Mucosa of rectum (tissue), 2 donors: ENCODE results near the gene PRKCA.

Source experiments
- H3K27ac ChIP-seq, 2 donors: one replicate each; pipeline ENCODE4 v1.7.0; 2013; ENCODE audit warnings: inconsistent platforms in 2 of 2, low read depth in 2 of 2, low read length in 2 of 2
- H3K27me3 ChIP-seq, 2 donors: one replicate each; pipeline ENCODE4 v1.7.0; 2013; ENCODE audit warnings: low read length in 2 of 2; ENCODE audit not compliant: control insufficient read depth in 2 of 2, insufficient read depth in 2 of 2
- H3K36me3 ChIP-seq, 2 donors: one replicate each; pipeline ENCODE4 v1.7.0; 2013; ENCODE audit warnings: low read length in 2 of 2; ENCODE audit not compliant: control insufficient read depth in 2 of 2, insufficient read depth in 2 of 2
- H3K4me1 ChIP-seq, 2 donors: one replicate each; pipeline ENCODE4 v1.7.0; 2013; ENCODE audit warnings: low read length in 2 of 2, mild to moderate bottlenecking in 1 of 2; ENCODE audit not compliant: control insufficient read depth in 2 of 2, insufficient read depth in 2 of 2
- H3K4me3 ChIP-seq, 2 donors: one replicate each; pipeline ENCODE4 v1.7.0; 2013; ENCODE audit warnings: low read length in 2 of 2
- H3K9ac ChIP-seq, 2 donors: one replicate each; pipeline ENCODE4 v1.7.0; 2013; ENCODE audit warnings: low read length in 2 of 2, low read depth in 1 of 2, mild to moderate bottlenecking in 1 of 2
- H3K9me3 ChIP-seq, 2 donors: one replicate each; pipeline ENCODE4 v1.7.0; 2013; ENCODE audit warnings: low read length in 2 of 2; ENCODE audit not compliant: control insufficient read depth in 2 of 2
- donor health status: healthy.
- donor health status: Normal muscosa, but diverticular disease.

PRKCA gene

GRCh38 chr17:66583112-66583748 lies 280.8 kb downstream of the PRKCA start:
- H3K27ac ChIP-seq, result no peak overlapping the region
- no peaks in the 10 kb centered on the region for H3K9me3 ChIP-seq
- no peaks in the 10 kb centered on the region for H3K4me1 ChIP-seq

GRCh38 chr17:66584927-66585326 lies 282.5 kb downstream of the PRKCA start:
- Histone ChIP-seq H3K36me3 (no peaks in the 10 kb centered on the region), H3K4me3 (no peak overlapping the region), H3K27ac (no peak overlapping the region), H3K4me1 (no peaks in the 10 kb centered on the region), H3K9me3 (no peaks in the 10 kb centered on the region), H3K27me3 (no peaks in the 10 kb centered on the region), H3K9ac (no peak overlapping the region)

More at GRCh38 chr17:66583112-66583748, 280.8 kb downstream of the PRKCA start:
- H3K36me3 ChIP-seq, result no peaks in the 10 kb centered on the region
- H3K27me3 ChIP-seq, result no peaks in the 10 kb centered on the region
- H3K9ac ChIP-seq, result no peak overlapping the region
- no peak overlapping the region for H3K4me3 ChIP-seq

GRCh38 chr17:66585472-66585871 lies 283.1 kb downstream of the PRKCA start:
- no peak overlapping the region for H3K27ac ChIP-seq
- no peaks in the 10 kb centered on the region for H3K9me3 ChIP-seq
- H3K27me3 ChIP-seq, result no peaks in the 10 kb centered on the region
- no peaks in the 10 kb centered on the region for H3K4me1 ChIP-seq
- H3K36me3 ChIP-seq, result no peaks in the 10 kb centered on the region
- no peak overlapping the region for H3K4me3 ChIP-seq
- H3K9ac ChIP-seq, result no peak overlapping the region

- Histone ChIP-seq H3K9ac (no peak overlapping the region), H3K27me3 (no peaks in the 10 kb centered on the region), H3K36me3 (no peaks in the 10 kb centered on the region), H3K27ac (no peak overlapping the region), H3K9me3 (no peaks in the 10 kb centered on the region), H3K4me3 (no peak overlapping the region), H3K4me1 (no peaks in the 10 kb centered on the region)
Observed at GRCh38 chr17:66589892-66590291, 287.5 kb downstream of the PRKCA start.

GRCh38 chr17:66593116-66593515 lies 290.7 kb downstream of the PRKCA start:
- Histone ChIP-seq H3K36me3 (no peaks in the 10 kb centered on the region), H3K4me1 (no peaks in the 10 kb centered on the region), H3K9me3 (no peaks in the 10 kb centered on the region), H3K4me3 (no peak overlapping the region), H3K9ac (no peak overlapping the region), H3K27me3 (no peaks in the 10 kb centered on the region), H3K27ac (no peak overlapping the region)

GRCh38 chr17:66595893-66596292 lies 293.5 kb downstream of the PRKCA start:
- Histone ChIP-seq H3K4me1 (no peaks in the 10 kb centered on the region), H3K9me3 (no peaks in the 10 kb centered on the region), H3K36me3 (no peaks in the 10 kb centered on the region), H3K27me3 (no peaks in the 10 kb centered on the region), H3K4me3 (no peak overlapping the region), H3K9ac (no peak overlapping the region), H3K27ac (no peak overlapping the region)

GRCh38 chr17:66602659-66603384 lies 300.4 kb downstream of the PRKCA start:
- no peak overlapping the region for H3K9ac ChIP-seq
- no peaks in the 10 kb centered on the region for H3K4me1 ChIP-seq
- no peaks in the 10 kb centered on the region for H3K36me3 ChIP-seq
- no peaks in the 10 kb centered on the region for H3K27me3 ChIP-seq
- H3K27ac ChIP-seq, result peak overlapping the region in 1 of 2 donors; percentile 0
- no peaks in the 10 kb centered on the region for H3K9me3 ChIP-seq
- H3K4me3 ChIP-seq, result peak overlapping the region in 1 of 2 donors; percentile 2

- H3K9ac ChIP-seq, result no peak overlapping the region
- H3K27me3 ChIP-seq, result no peaks in the 10 kb centered on the region
- no peak overlapping the region for H3K4me3 ChIP-seq
- H3K36me3 ChIP-seq, result no peaks in the 10 kb centered on the region
- H3K4me1 ChIP-seq, result no peaks in the 10 kb centered on the region
- no peak overlapping the region for H3K27ac ChIP-seq
- no peaks in the 10 kb centered on the region for H3K9me3 ChIP-seq
Observed at GRCh38 chr17:66604376-66604775, 302.0 kb downstream of the PRKCA start.

GRCh38 chr17:66605541-66605940 lies 303.1 kb downstream of the PRKCA start:
- Histone ChIP-seq H3K9me3 (no peaks in the 10 kb centered on the region), H3K36me3 (no peaks in the 10 kb centered on the region), H3K4me3 (no peak overlapping the region), H3K9ac (no peak overlapping the region), H3K27me3 (no peaks in the 10 kb centered on the region), H3K4me1 (peaks cover 0 to under 1% of the 10 kb centered on the region in 2 donors), H3K27ac (no peak overlapping the region)

GRCh38 chr17:66610361-66611133 lies 308.1 kb downstream of the PRKCA start:
- no peaks in the 10 kb centered on the region for H3K36me3 ChIP-seq
- H3K27ac ChIP-seq, result no peak overlapping the region
- H3K4me1 ChIP-seq, result peaks cover 0 to 3% of the 10 kb centered on the region in 2 donors
- no peaks in the 10 kb centered on the region for H3K9me3 ChIP-seq
- H3K9ac ChIP-seq, result no peak overlapping the region
- no peaks in the 10 kb centered on the region for H3K27me3 ChIP-seq
- H3K4me3 ChIP-seq, result no peak overlapping the region
